CD4-positive, alpha-beta T cell treated with Interleukin-2 at 100 ng/mL for 4 hours (primary cell): ENCODE results near the gene ABCB7.
"Not testable (repeated sequence)": the region's sequence is repeated elsewhere in the genome, so short reads cannot be mapped to it uniquely, and the experiment has no call there.

Experiments used
- DNase-seq: peaks from one replicate; pipeline ENCODE4 v3.0.0-alpha.2; 2020; ENCODE audit warnings: low spot score

Gene ABCB7

GRCh38 chrX:75155827-75156525, at the start of gene ABCB7:
Gene ABCB7 (minus strand): TSS chrX:75156283. CDS start chrX:75156272, 11 bp downstream.
- peak; percentile 69 for DNase-seq

- DNase-seq: not testable (repeated sequence)
Observed at GRCh38 chrX:75188415-75189206, 32.5 kb upstream of the ABCB7 start.

GRCh38 chrX:75181721-75182120, 25.6 kb upstream of the ABCB7 start:
- DNase-seq: no peak

GRCh38 chrX:75179536-75180293, 23.6 kb upstream of the ABCB7 start:
- not testable (repeated sequence) for DNase-seq

GRCh38 chrX:75172257-75172890, 16.3 kb upstream of the ABCB7 start:
- DNase-seq: not testable (repeated sequence)

- DNase-seq: no peak
Observed at GRCh38 chrX:75158054-75158453, 2.0 kb upstream of the ABCB7 start.

- DNase-seq: peak; percentile 0
Observed at GRCh38 chrX:75156531-75156945, 455 bp upstream of the ABCB7 start.

- peak; percentile 0 for DNase-seq
Observed at GRCh38 chrX:75155447-75155826, 646 bp downstream of the ABCB7 start.

GRCh38 chrX:75154871-75155270, 1.2 kb downstream of the ABCB7 start:
- DNase-seq: no peak

- no peak for DNase-seq
Observed at GRCh38 chrX:75151827-75152592, 4.1 kb downstream of the ABCB7 start.

GRCh38 chrX:75149654-75150053, 6.4 kb downstream of the ABCB7 start:
- no peak for DNase-seq

GRCh38 chrX:75132672-75133071, 23.4 kb downstream of the ABCB7 start:
- DNase-seq: no peak

- no peak for DNase-seq
Observed at GRCh38 chrX:75131973-75132627, 24.0 kb downstream of the ABCB7 start.

- not testable (repeated sequence) for DNase-seq
Observed at GRCh38 chrX:75129069-75129468, 27.0 kb downstream of the ABCB7 start.

GRCh38 chrX:75118296-75118695, 37.8 kb downstream of the ABCB7 start:
- no peak for DNase-seq

- no peak for DNase-seq
Observed at GRCh38 chrX:75115707-75116413, 40.2 kb downstream of the ABCB7 start.

GRCh38 chrX:75114638-75115037, 41.4 kb downstream of the ABCB7 start:
- DNase-seq: no peak

- no peak for DNase-seq
Observed at GRCh38 chrX:75113664-75114063, 42.4 kb downstream of the ABCB7 start.

- DNase-seq: no peak
Observed at GRCh38 chrX:75107863-75108509, 48.1 kb downstream of the ABCB7 start.

GRCh38 chrX:75106772-75107171, 49.3 kb downstream of the ABCB7 start:
- DNase-seq: no peak
